Measurements from ENCODE around the gene STK32A.

The STK32A gene

GRCh38 chr5:147431586-147431985 is 196.8 kb downstream of the STK32A start:
- Histone ChIP-seq H3K27me3 (no peaks in the 10 kb centered on the region), H3K27ac (no peak overlapping the region), H3K9me3 (no peaks in the 10 kb centered on the region), H3K4me1 (peaks cover 4% of the 10 kb centered on the region), H3K4me3 (no peak overlapping the region), H3K36me3 (no peaks in the 10 kb centered on the region), H3K9ac (no peak overlapping the region), H4K20me1 (no peaks in the 10 kb centered on the region), H3K4me2 (no peak overlapping the region)
- no peak for TF ChIP-seq Cebpa-rat (IDR thresholded peaks at IDR 0.05)

- no peak for TF ChIP-seq Cebpa-rat (IDR thresholded peaks at IDR 0.05)
- no peaks in the 10 kb centered on the region for H3K36me3 ChIP-seq
- H3K27ac ChIP-seq, result no peak overlapping the region
- no peaks in the 10 kb centered on the region for H4K20me1 ChIP-seq
- no peak overlapping the region for H3K9ac ChIP-seq
- no peaks in the 10 kb centered on the region for H3K9me3 ChIP-seq
- no peak overlapping the region for H3K4me3 ChIP-seq
- H3K4me1 ChIP-seq, result peaks cover 12% of the 10 kb centered on the region
- no peaks in the 10 kb centered on the region for H3K27me3 ChIP-seq
- no peak overlapping the region for H3K4me2 ChIP-seq
Measured at GRCh38 chr5:147432323-147432722, 197.5 kb downstream of the STK32A start.

- Histone ChIP-seq H4K20me1 (no peaks in the 10 kb centered on the region), H3K9me3 (no peaks in the 10 kb centered on the region), H3K36me3 (no peaks in the 10 kb centered on the region), H3K27me3 (no peaks in the 10 kb centered on the region), H3K4me2 (no peak overlapping the region), H3K4me1 (peaks cover 16% of the 10 kb centered on the region), H3K9ac (no peak overlapping the region), H3K27ac (no peak overlapping the region), H3K4me3 (no peak overlapping the region)
- TF ChIP-seq Cebpa-rat (IDR thresholded peaks at IDR 0.05), result no peak
Measured at GRCh38 chr5:147434049-147434448, 199.2 kb downstream of the STK32A start.

DNA sequence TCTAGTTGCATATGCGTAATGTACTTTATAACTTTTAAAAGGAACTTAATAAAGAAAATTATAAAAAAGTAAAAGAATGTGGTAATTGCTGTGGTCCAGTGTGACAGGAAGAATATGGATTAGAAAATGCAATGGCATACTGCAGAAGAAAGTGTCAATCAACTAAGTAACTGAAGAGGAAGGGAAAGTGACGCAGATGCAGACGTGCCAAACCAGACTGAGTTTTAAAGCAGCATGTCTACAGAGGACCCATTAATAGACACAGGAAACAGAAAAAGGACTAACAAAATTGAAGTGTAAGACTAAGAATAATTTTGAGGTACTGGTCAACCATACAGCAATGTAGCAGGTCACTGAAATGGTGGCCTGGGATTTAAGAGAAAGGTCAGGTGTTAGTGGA is 201.8 kb downstream of the STK32A start:
- Histone ChIP-seq H3K4me3 (no peak overlapping the region), H3K27me3 (no peaks in the 10 kb centered on the region), H3K4me2 (peak overlapping the region; percentile 62), H4K20me1 (no peaks in the 10 kb centered on the region), H3K4me1 (peaks cover 16% of the 10 kb centered on the region), H3K27ac (no peak overlapping the region), H3K9ac (no peak overlapping the region), H3K9me3 (no peaks in the 10 kb centered on the region), H3K36me3 (no peaks in the 10 kb centered on the region)
- TF ChIP-seq Cebpa-rat (IDR thresholded peaks at IDR 0.05), result no peak

- H3K9me3 ChIP-seq, result no peaks in the 10 kb centered on the region
- H3K9ac ChIP-seq, result no peak overlapping the region
- H3K27me3 ChIP-seq, result no peaks in the 10 kb centered on the region
- no peak overlapping the region for H3K4me3 ChIP-seq
- H3K36me3 ChIP-seq, result no peaks in the 10 kb centered on the region
- peak overlapping the region; percentile 62 for H3K4me2 ChIP-seq
- no peak for TF ChIP-seq Cebpa-rat (IDR thresholded peaks at IDR 0.05)
- H3K27ac ChIP-seq, result no peak overlapping the region
- peaks cover 16% of the 10 kb centered on the region for H3K4me1 ChIP-seq
- H4K20me1 ChIP-seq, result no peaks in the 10 kb centered on the region
Measured at GRCh38 chr5:147437161-147437596, 202.4 kb downstream of the STK32A start.
